Coronary artery (tissue), 2 donors: ENCODE measurements around the gene MGLL.

Experiments
- DNase-seq: peaks from one replicate; pipeline ENCODE4 v3.0.0-alpha.2; 2017; ENCODE audit warnings: low spot score
- H3K27ac ChIP-seq, 2 donors: fragments of 200-600 bp; sonication (generic); one replicate each; pipeline ENCODE4 v1.5.1; 2016 to 2019
- H3K4me3 ChIP-seq: fragments of 200-600 bp; sonication (generic); 2 replicates; pipeline ENCODE4 v1.5.1; 2016; ENCODE audit warnings: mild to moderate bottlenecking, moderate library complexity
- CTCF ChIP-seq: fragments of 200-600 bp; sonication (generic); IDR thresholded peaks from one replicate; pipeline ENCODE4 v1.5.1; 2019; ENCODE audit warnings: antibody characterized with exemption

The MGLL gene

GRCh38 chr3:127776347-127776746 is 46.0 kb downstream of the MGLL start:
- DNase-seq, result no peak
- H3K4me3 ChIP-seq, result no peak overlapping the region
- no peak for TF ChIP-seq CTCF
- peak overlapping the region; percentile 70 to 84 for H3K27ac ChIP-seq

GRCh38 chr3:127775398-127776109 is 46.8 kb downstream of the MGLL start:
- Histone ChIP-seq H3K27ac (peak overlapping the region; percentile 70 to 84), H3K4me3 (peak overlapping the region; percentile 33)
- no peak for DNase-seq
- TF ChIP-seq CTCF, result no peak

- TF ChIP-seq CTCF, result no peak
- Histone ChIP-seq H3K4me3 (no peak overlapping the region), H3K27ac (peak overlapping the region; percentile 70 to 84)
- DNase-seq, result no peak
These were observed 47.7 kb downstream of the MGLL start for GRCh38 chr3:127774647-127775046.

- TF ChIP-seq CTCF, result no peak
- DNase-seq, result no peak
- H3K27ac ChIP-seq, result no peak overlapping the region
- no peak overlapping the region for H3K4me3 ChIP-seq
These were observed 48.4 kb downstream of the MGLL start for GRCh38 chr3:127773752-127774395.

- Histone ChIP-seq H3K4me3 (no peak overlapping the region), H3K27ac (no peak overlapping the region)
- TF ChIP-seq CTCF, result no peak
- DNase-seq, result no peak
These were observed 49.2 kb downstream of the MGLL start for GRCh38 chr3:127772827-127773751.

- TF ChIP-seq CTCF, result no peak
- Histone ChIP-seq H3K27ac (no peak overlapping the region), H3K4me3 (no peak overlapping the region)
- no peak for DNase-seq
These were observed 50.0 kb downstream of the MGLL start for GRCh38 chr3:127772273-127772672.
